B cell (primary cell): ENCODE results near the gene MYO16. TPM values are rescaled to one million over a fixed set of nuclear protein-coding genes. Genes with fewer than 3 reads are reported as not detected.

ENCODE experiments used
- ATAC-seq: fragments of 200-7000 bp; cut with Tn5 transposase; one replicate; pipeline ENCODE4 v1.10.0; 2021; ENCODE audit warnings: low read depth, mild to moderate bottlenecking, moderate number of reproducible peaks, moderate library complexity
- CTCF ChIA-PET: fragments of 350-600 bp; sonication (Branson Sonifier 250); formaldehyde crosslinking; loops from one replicate; lab custom pipeline; 2021; ENCODE audit warnings: antibody characterized with exemption, inconsistent platforms; lab: Charles Lee
- POLR2A ChIA-PET: fragments of 350-600 bp; sonication (Branson Sonifier 250); formaldehyde crosslinking; loops from one replicate; lab custom pipeline; 2021; ENCODE audit warnings: antibody characterized with exemption; lab: Charles Lee
- DNase-seq: peaks from one replicate; pipeline ENCODE4 v3.0.0; 2013
- H2AFZ ChIP-seq: 2 replicates; pipeline ENCODE4 v1.6.1; 2012; ENCODE audit warnings: mild to moderate bottlenecking, low read depth, low read length; ENCODE audit not compliant: insufficient read depth, poor library complexity, severe bottlenecking
- H3K27ac ChIP-seq, 2 donors: 1 replicate in 1 of 2; 2 replicates in 1 of 2; pipeline ENCODE4 v1.5.1; 2012 to 2013; ENCODE audit warnings: low read length in 2 of 2, mild to moderate bottlenecking in 2 of 2, moderate library complexity in 1 of 2
- H3K27me3 ChIP-seq, 4 experiments: fragments of 200-600 bp in 1 of 4; sonication (generic) in 1 of 4; replicated peaks in 1 of 4; 1 replicate in 2 of 4; 2 replicates in 2 of 4; pipeline versions ENCODE4 v1.6.1 to v1.7.0; 2013 to 2016; ENCODE audit warnings: low read length in 3 of 4, mild to moderate bottlenecking in 2 of 4, mixed read lengths in 1 of 4, moderate library complexity in 1 of 4; ENCODE audit not compliant: insufficient read depth in 4 of 4, control insufficient read depth in 3 of 4; ENCODE audit errors: control extremely low read depth in 1 of 4
- H3K36me3 ChIP-seq, 2 experiments: replicated peaks in 1 of 2; 1 replicate in 1 of 2; 2 replicates in 1 of 2; pipeline versions ENCODE4 v1.6.1 to v1.7.1; 2013; ENCODE audit warnings: low read length in 1 of 2; ENCODE audit not compliant: insufficient read depth in 2 of 2, control insufficient read depth in 1 of 2; ENCODE audit errors: control extremely low read depth in 1 of 2, extremely low read depth in 1 of 2
- H3K4me1 ChIP-seq, 2 donors: fragments of 200-600 bp in 1 of 2; sonication (generic) in 1 of 2; 1 replicate in 1 of 2; 2 replicates in 1 of 2; pipeline versions ENCODE4 v1.5.1 to v1.6.1; 2013 to 2017; ENCODE audit warnings: low read length in 2 of 2; ENCODE audit not compliant: control insufficient read depth in 2 of 2, insufficient read depth in 2 of 2
- H3K4me2 ChIP-seq: replicated peaks from 2 replicates; pipeline ENCODE3; 2012; ENCODE audit warnings: mild to moderate bottlenecking, low read depth, low read length; ENCODE audit not compliant: poor library complexity, severe bottlenecking
- H3K4me3 ChIP-seq, 5 experiments: fragments of 200-600 bp in 1 of 5; sonication (generic) in 1 of 5; 1 replicate in 3 of 5; 2 replicates in 2 of 5; pipeline versions ENCODE4 v1.5.1 to v1.7.0; 2011 to 2016; ENCODE audit warnings: low read length in 4 of 5, mild to moderate bottlenecking in 4 of 5, low read depth in 2 of 5, control low read depth in 1 of 5, moderate library complexity in 1 of 5; ENCODE audit not compliant: insufficient read depth in 1 of 5; ENCODE audit errors: control extremely low read depth in 1 of 5, extremely low read depth in 1 of 5
- H3K79me2 ChIP-seq: fragments of 200-600 bp; sonication (generic); one replicate; pipeline ENCODE4 v1.6.0; 2016; ENCODE audit warnings: low read length; ENCODE audit not compliant: control insufficient read depth, insufficient read depth
- H3K9ac ChIP-seq: fragments of 200-600 bp; sonication (generic); 2 replicates; pipeline ENCODE4 v1.6.1; 2017; ENCODE audit warnings: mild to moderate bottlenecking, low read length, moderate library complexity
- H3K9me3 ChIP-seq, 3 donors: one replicate each; pipeline versions ENCODE4 v1.6.1 to v1.7.1; 2013; ENCODE audit warnings: low read length in 2 of 3; ENCODE audit not compliant: control insufficient read depth in 2 of 3, insufficient read depth in 1 of 3; ENCODE audit errors: control extremely low read depth in 1 of 3
- H4K20me1 ChIP-seq: 2 replicates; pipeline ENCODE4 v1.6.0; 2012; ENCODE audit warnings: mild to moderate bottlenecking, low read length; ENCODE audit not compliant: insufficient read depth, control insufficient read depth, poor library complexity, severe bottlenecking
- H3K27ac Mint-ChIP-seq: one replicate; pipeline ENCODE4 v1.8.0; 2021; ENCODE audit warnings: mixed read lengths
- H3K27me3 Mint-ChIP-seq: one replicate; pipeline ENCODE4 v1.8.0; 2021; ENCODE audit warnings: mixed read lengths
- H3K4me1 Mint-ChIP-seq: one replicate; pipeline ENCODE4 v1.8.0; 2021; ENCODE audit warnings: mixed read lengths
- H3K4me3 Mint-ChIP-seq: one replicate; pipeline ENCODE4 v1.8.0; 2021; ENCODE audit warnings: mixed read lengths
- H3K9me3 Mint-ChIP-seq: one replicate; pipeline ENCODE4 v1.8.0; 2022; ENCODE audit warnings: mixed read lengths; ENCODE audit not compliant: insufficient read depth
- CTCF ChIP-seq: fragments of 200-600 bp; IDR thresholded peaks from one replicate; pipeline ENCODE4 v1.8.0; 2022; ENCODE audit warnings: antibody characterized with exemption, mild to moderate bottlenecking
- EZH2 ChIP-seq: IDR thresholded peaks from 2 replicates; pipeline ENCODE4 v1.6.1; 2012; ENCODE audit warnings: borderline replicate concordance, low read depth, mild to moderate bottlenecking, moderate library complexity, low read length; ENCODE audit not compliant: insufficient read depth, poor library complexity, severe bottlenecking
- WGBS: methylation state at CpG from one replicate; pipeline ENCODE4 v1.1.5; 2013; ENCODE audit warnings: missing lambda C conversion rate; ENCODE audit not compliant: insufficient coverage; 5-methylcytosine and 5-hydroxymethylcytosine counted together
- intact Hi-C: fragments of 100-400 bp; cut with micrococcal nuclease; formaldehyde crosslinking; loops from one replicate; pipeline ENCODE4 v1.10.0; 2022
- polyA plus RNA-seq: library from polyadenylated mRNA; depleted of rRNA; stranded (reverse); fragments of >200 nt; gene quantifications from 2 replicates; pipeline ENCODE4 v1.2.3, GENCODE V29; 2012
- total RNA-seq, 2 donors: library from RNA; stranded (reverse); fragments of 120-200 nt in 1 of 2; gene quantifications; 1 replicate in 1 of 2; 2 replicates in 1 of 2; pipeline versions ENCODE4 v1.2.3 to v1.2.4, GENCODE V29; 2013 to 2022

MYO16 gene
- total and polyA plus RNA-seq, 2 donors (not counting 1 experiment from before 2014, with no cell fraction given) = not detected

- TF ChIP-seq CTCF (no peak), EZH2 (no peak)
- CTCF ChIA-PET = no interaction called here
- Histone ChIP-seq H3K4me1 (no peaks in the 10 kb centered on the region), H2AFZ (no peak overlapping the region), H3K4me2 (no peak overlapping the region), H3K79me2 (no peaks in the 10 kb centered on the region), H3K27ac (no peak overlapping the region), H3K27me3 (no peaks in the 10 kb centered on the region), H3K9me3 (peaks cover 0 to 7% (median 3%) of the 10 kb centered on the region in 3 donors), H3K36me3 (no peaks in the 10 kb centered on the region), H3K4me3 (no peak overlapping the region), H4K20me1 (no peaks in the 10 kb centered on the region), H3K9ac (no peak overlapping the region)
- H3K4me1 Mint-ChIP-seq = no peaks in the 10 kb centered on the region
- H3K4me3 Mint-ChIP-seq = no peak overlapping the region
- no peak for DNase-seq
- intact Hi-C loops = no loop called here
- POLR2A ChIA-PET = no interaction called here
- H3K27me3 Mint-ChIP-seq = no peaks in the 10 kb centered on the region
- WGBS = 30% methylated on average over 2 of the region's 9 CpGs
- ATAC-seq = no peak
- H3K27ac Mint-ChIP-seq = no peak overlapping the region
- peaks cover 2% of the 10 kb centered on the region for H3K9me3 Mint-ChIP-seq
Measured at GRCh38 chr13:108700422-108701170, 71.2 kb downstream of the MYO16 start.

- Histone ChIP-seq H3K27me3 (no peaks in the 10 kb centered on the region), H3K79me2 (no peaks in the 10 kb centered on the region), H3K4me1 (no peaks in the 10 kb centered on the region), H4K20me1 (no peaks in the 10 kb centered on the region), H3K36me3 (no peaks in the 10 kb centered on the region), H3K9me3 (peaks cover 0 to 7% (median 3%) of the 10 kb centered on the region in 3 donors), H3K9ac (no peak overlapping the region), H2AFZ (no peak overlapping the region), H3K4me3 (no peak overlapping the region), H3K4me2 (no peak overlapping the region), H3K27ac (no peak overlapping the region)
- Mint-ChIP-seq H3K4me1 (no peaks in the 10 kb centered on the region), H3K27ac (no peak overlapping the region), H3K27me3 (no peaks in the 10 kb centered on the region), H3K4me3 (no peak overlapping the region), H3K9me3 (peaks cover 2% of the 10 kb centered on the region)
- ChIA-PET CTCF (no interaction called here), POLR2A (no interaction called here)
- no peak for TF ChIP-seq CTCF
- intact Hi-C loops = no loop called here
- DNase-seq (no peak), ATAC-seq (no peak)
Measured at GRCh38 chr13:108702171-108702570, 72.8 kb downstream of the MYO16 start.
